GM18508 (cell line): ENCODE measurements around the gene OGDH.

Experiments used
- ATAC-seq: cut with Tn5 transposase; IDR thresholded peaks from one replicate; pipeline ENCODE4 v1.9.1; 2021; ENCODE audit warnings: moderate number of reproducible peaks; ENCODE audit not compliant: insufficient read depth, unreplicated experiment

OGDH gene

GRCh38 chr7:44755698-44756627, 149.5 kb downstream of the OGDH start:
- ATAC-seq = no peak

DNA sequence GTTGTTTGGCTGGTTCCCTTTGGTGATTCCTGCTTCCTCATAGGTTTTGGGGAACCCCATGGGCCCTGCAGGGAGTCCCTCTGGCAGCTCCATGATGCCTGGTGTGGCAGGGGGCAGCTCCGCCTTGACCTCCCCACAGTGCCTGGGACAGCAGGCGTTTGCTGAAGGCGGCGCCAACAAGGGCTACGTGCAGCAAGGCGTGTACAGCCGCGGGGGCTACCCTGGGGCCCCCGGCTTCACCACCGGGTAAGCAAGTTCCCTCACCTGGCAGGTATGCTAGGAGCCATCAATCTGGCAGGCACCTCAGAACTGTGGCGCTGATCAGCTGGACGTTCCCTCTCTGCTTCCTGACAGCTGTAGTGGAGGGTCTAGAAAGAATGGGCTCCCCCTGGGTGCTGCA, 150.5 kb downstream of the OGDH start:
- ATAC-seq = no peak

DNA sequence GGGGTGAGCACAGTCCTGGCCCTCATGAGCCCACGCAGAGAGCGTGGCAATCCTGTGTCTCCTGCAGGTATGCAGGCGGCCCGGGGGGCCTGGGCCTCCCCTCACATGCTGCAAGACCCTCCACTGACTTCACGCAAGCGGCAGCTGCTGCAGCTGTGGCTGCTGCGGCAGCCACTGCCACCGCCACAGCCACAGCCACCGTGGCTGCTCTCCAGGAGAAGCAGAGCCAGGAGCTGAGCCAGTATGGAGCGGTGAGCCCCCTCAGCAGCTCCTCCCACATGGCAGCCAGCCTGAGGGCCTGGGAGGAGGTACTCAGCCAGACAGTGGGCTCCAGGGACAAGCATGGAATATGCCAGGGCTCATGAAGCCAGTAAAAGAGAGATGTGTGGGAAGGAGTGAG, 150.9 kb downstream of the OGDH start:
- no peak for ATAC-seq

GRCh38 chr7:44757739-44758138, 151.3 kb downstream of the OGDH start:
- no peak for ATAC-seq
